ENCODE data around the gene RASA4B. TPM values are rescaled to one million over a fixed set of nuclear protein-coding genes. Genes with fewer than 3 reads are reported as not detected.

Gene RASA4B
- total and polyA plus RNA-seq, 2 of the 4 experiments (the other 2 are of a cell fraction): 1.8 to 7.7 TPM

DNA sequence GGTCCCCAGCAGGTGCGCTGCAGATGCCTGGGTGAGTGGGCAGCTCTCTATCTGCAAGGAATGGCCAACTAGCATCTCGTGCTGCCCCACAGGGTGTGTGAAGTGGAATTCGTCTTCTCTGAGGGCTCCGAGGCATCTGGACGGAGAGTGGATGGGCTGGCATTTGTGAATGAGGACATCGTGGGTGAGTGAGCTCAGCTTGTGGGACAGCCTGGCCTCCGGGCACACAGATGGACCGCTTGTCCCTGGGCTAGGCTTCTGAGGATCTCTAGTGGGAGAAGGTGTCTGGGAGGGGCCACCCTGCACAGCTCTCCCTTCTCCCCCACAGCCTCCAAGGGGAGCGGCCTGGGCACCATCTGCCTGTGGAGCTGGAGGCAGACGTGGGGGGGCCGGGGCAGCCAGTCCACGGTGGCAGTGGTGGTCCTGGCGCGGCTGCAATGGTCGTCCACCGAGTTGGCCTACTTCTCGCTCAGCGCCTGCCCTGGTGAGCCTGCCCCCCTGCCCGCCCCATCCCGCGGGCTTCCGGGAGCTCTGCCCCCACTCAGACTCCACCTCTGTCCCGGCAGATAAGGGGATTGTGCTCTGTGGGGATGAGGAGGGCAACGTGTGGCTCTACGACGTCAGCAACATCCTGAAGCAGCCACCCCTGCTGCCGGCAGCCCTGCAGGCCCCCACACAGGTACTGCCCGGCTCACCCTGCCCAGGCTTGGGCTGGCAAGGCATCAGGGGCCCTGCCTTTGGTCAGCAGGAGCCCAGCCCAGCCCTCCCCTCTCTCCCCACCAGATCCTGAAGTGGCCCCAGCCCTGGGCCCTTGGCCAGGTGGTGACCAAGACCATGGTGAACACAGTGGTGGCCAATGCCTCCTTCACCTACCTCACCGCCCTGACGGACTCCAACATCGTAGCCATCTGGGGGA is 45.2 kb downstream of the RASA4B start:
- Histone ChIP-seq H3K23ac (ENCODE audit: low read depth, low read length) (no peak overlapping the region), H4K20me1 (ENCODE audit: insufficient read depth, low read length) (peaks cover 5% of the 10 kb centered on the region; the same call in 1 of the 2 replicates), H2AFZ (replicated peaks; ENCODE audit: low read length, poor library complexity) (no peak overlapping the region), H3K56ac (ENCODE audit: extremely low read depth, insufficient read depth, low read length) (no peak overlapping the region), H3K27ac (ENCODE audit: insufficient read depth, low read length) (no peak overlapping the region), H2BK5ac (ENCODE audit: low read depth, low read length, poor library complexity, severe bottlenecking) (no peak overlapping the region), H2BK120ac (ENCODE audit: low read depth, low read length) (no peak overlapping the region), H3K14ac (replicated peaks; ENCODE audit: low read depth, low read length) (no peak overlapping the region), H2BK15ac (ENCODE audit: low read depth, low read length) (no peak overlapping the region), H3K9ac (ENCODE audit: low read depth, low read length) (no peak overlapping the region), H3K18ac (ENCODE audit: low read depth, low read length) (no peak overlapping the region), H2BK20ac (ENCODE audit: low read depth, low read length) (no peak overlapping the region), H2AK9ac (replicated peaks; ENCODE audit: low read depth, low read length, poor library complexity) (no peak overlapping the region), H3K4me1 (ENCODE audit: control insufficient read depth, insufficient read depth, low read length) (no peaks in the 10 kb centered on the region; the same call in 1 of the 2 replicates), H3K4me3 (ENCODE audit: insufficient read depth, low read depth, low read length) (no peak overlapping the region), H3K36me3 (ENCODE audit: control insufficient read depth, insufficient read depth, low read length) (peaks cover 38% of the 10 kb centered on the region), H3K79me1 (ENCODE audit: low read depth in 1 of 2, low read length in 2 of 2) (peaks cover 0 to 7% of the 10 kb centered on the region in 2 experiments; a peak in 2 of 4 replicates), H3K9me3 (ENCODE audit: control insufficient read depth, insufficient read depth, low read length) (no peaks in the 10 kb centered on the region), H3K9me1 (ENCODE audit: insufficient read depth, low read length) (0 out of 2 replicates have a peak, but pooled peaks cover 2% of the 10 kb centered on the region), H4K91ac (ENCODE audit: insufficient read depth, low read depth, low read length) (no peak overlapping the region), H3K27me3 (ENCODE audit: control insufficient read depth, insufficient read depth, low read length) (no peaks in the 10 kb centered on the region), H3K4me2 (ENCODE audit: low read depth, low read length) (no peak overlapping the region), H3K4ac (ENCODE audit: low read depth, low read length) (no peak overlapping the region), H2AK5ac (ENCODE audit: low read depth, low read length) (no peak overlapping the region), H4K8ac (ENCODE audit: low read depth in 2 of 2, low read length in 2 of 2) (no peak overlapping the region), H4K5ac (ENCODE audit: low read depth, low read length) (no peak overlapping the region)
- POLR2A ChIA-PET (ENCODE audit: unreplicated experiment): no interaction called here
- TF ChIP-seq NFE2L2 (IDR thresholded peaks at IDR 0.05; ENCODE audit: low read depth, low read length) (no peak), MXI1 (IDR thresholded peaks at IDR 0.05; ENCODE audit: borderline replicate concordance, low read depth, low read length) (no peak), RCOR1 (IDR thresholded peaks at IDR 0.05; ENCODE audit: insufficient replicate concordance, low read length) (no peak), RFX5 (IDR thresholded peaks at IDR 0.05; ENCODE audit: low read depth, low read length) (no peak), CHD1 (IDR thresholded peaks at IDR 0.05; ENCODE audit: low read depth, low read length) (no peak), FOS (IDR thresholded peaks at IDR 0.05; ENCODE audit: low read depth, low read length) (no peak), POLR2A (IDR thresholded peaks at IDR 0.05; ENCODE audit: low read depth, low read length) (no peak)
- TF ChIP-seq, protein P1, sequence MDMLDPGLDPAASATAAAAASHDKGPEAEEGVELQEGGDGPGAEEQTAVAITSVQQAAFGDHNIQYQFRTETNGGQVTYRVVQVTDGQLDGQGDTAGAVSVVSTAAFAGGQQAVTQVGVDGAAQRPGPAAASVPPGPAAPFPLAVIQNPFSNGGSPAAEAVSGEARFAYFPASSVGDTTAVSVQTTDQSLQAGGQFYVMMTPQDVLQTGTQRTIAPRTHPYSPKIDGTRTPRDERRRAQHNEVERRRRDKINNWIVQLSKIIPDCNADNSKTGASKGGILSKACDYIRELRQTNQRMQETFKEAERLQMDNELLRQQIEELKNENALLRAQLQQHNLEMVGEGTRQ (IDR thresholded peaks at IDR 0.05; ENCODE audit: low read depth, low read length): no peak
- CTCF ChIA-PET: no interaction called here
- WGBS, 2 experiments (ENCODE audit: extremely low coverage in 2 of 2, insufficient read length in 1 of 2): no CpG with 5 or more reads among the region's 31 CpGs
- no TSS peak for BruUV-seq (replicated peaks)
- intact Hi-C loops (cut with micrococcal nuclease): no loop called here
- DNase-seq (no peak), ATAC-seq (ENCODE audit: low read depth) (no peak)
- in situ Hi-C loops (cut with MboI; ENCODE audit: low sequenced_read_pairs): no loop called here
- dilution Hi-C loops (cut with HindIII; ENCODE audit: low sequenced_read_pairs, unreplicated experiment): no loop called here
